Adipocyte (in vitro differentiated cells): ENCODE results near the gene PRAME.
"Not testable (repeated sequence)": the region's sequence is repeated elsewhere in the genome, so short reads cannot be mapped to it uniquely, and the experiment has no call there.

Experiments
- DNase-seq: peaks from one replicate; pipeline ENCODE4 v3.0.0-alpha.2; 2015; ENCODE audit warnings: low read depth
- H3K27me3 ChIP-seq: replicated peaks from 2 replicates; pipeline ENCODE4 v1.7.0; 2013; ENCODE audit warnings: mild to moderate bottlenecking, low read length, moderate library complexity; ENCODE audit not compliant: control insufficient read depth, insufficient read depth
- H3K36me3 ChIP-seq: 2 replicates; pipeline ENCODE4 v1.7.0; 2013; ENCODE audit warnings: low read length, mild to moderate bottlenecking, moderate library complexity; ENCODE audit not compliant: control insufficient read depth, insufficient read depth, severe bottlenecking
- H3K4me1 ChIP-seq: 2 replicates; pipeline ENCODE4 v1.7.0; 2013; ENCODE audit warnings: mild to moderate bottlenecking, low read length, moderate library complexity; ENCODE audit not compliant: control insufficient read depth, insufficient read depth
- H3K4me3 ChIP-seq: 2 replicates; pipeline ENCODE4 v1.7.0; 2013; ENCODE audit warnings: mild to moderate bottlenecking, low read length, moderate library complexity
- H3K9ac ChIP-seq: 2 replicates; pipeline ENCODE4 v1.7.0; 2013; ENCODE audit warnings: mild to moderate bottlenecking, low read length, moderate library complexity
- H3K9me3 ChIP-seq: 2 replicates; pipeline ENCODE4 v1.7.0; 2013; ENCODE audit warnings: mild to moderate bottlenecking, low read length, moderate library complexity; ENCODE audit not compliant: control insufficient read depth

The PRAME gene

DNA sequence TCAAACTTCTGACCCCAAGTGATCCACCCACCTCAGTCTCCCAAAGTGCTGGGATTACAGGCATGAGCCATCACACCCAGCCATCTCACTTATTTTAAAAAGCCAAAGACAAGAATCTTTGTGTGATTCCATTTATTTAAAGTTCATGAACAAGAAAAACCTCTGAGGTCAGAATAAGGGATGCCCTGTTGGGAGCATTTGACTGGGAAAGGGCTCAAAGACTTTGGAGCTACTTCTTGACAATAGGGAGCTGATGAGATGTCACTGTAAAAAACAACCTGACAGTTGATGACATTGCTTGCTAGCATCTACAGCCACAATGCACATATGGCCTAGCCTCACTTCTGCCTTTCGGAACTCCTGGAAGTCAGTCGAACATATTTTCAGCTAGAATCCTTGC lies 45.4 kb downstream of the PRAME start:
- H3K9me3 ChIP-seq = peaks cover 23% of the 10 kb centered on the region

DNA sequence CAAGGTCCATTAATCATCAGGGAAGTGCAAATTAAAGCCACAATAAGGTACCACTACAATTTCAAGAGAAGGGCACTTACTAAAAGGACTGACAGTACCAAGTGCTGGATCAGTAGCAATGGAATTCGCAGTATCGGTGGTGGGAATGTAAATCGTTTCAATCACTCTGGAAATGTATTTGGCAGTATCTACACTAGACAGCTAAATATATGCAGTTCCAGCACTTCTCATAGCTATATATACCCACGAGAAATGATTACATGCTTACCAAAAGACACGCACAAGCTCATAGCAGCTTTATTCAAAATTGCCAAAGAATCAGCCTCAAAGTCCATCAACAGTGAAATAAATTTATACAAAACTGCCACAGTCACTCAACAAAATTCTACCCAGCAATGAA lies 46.1 kb downstream of the PRAME start:
- Histone ChIP-seq H3K9ac (no peak overlapping the region), H3K27me3 (peaks cover 26% of the 10 kb centered on the region), H3K9me3 (peaks cover 23% of the 10 kb centered on the region), H3K4me3 (no peak overlapping the region), H3K4me1 (peaks cover 1% of the 10 kb centered on the region), H3K36me3 (no peaks in the 10 kb centered on the region)
- no peak for DNase-seq

More for the DNA sequence above, 45.4 kb downstream of the PRAME start:
- peaks cover 25% of the 10 kb centered on the region for H3K27me3 ChIP-seq
- H3K4me1 ChIP-seq = no peaks in the 10 kb centered on the region
- no peak overlapping the region for H3K9ac ChIP-seq
- H3K4me3 ChIP-seq = no peak overlapping the region
- H3K36me3 ChIP-seq = no peaks in the 10 kb centered on the region
- no peak for DNase-seq

DNA sequence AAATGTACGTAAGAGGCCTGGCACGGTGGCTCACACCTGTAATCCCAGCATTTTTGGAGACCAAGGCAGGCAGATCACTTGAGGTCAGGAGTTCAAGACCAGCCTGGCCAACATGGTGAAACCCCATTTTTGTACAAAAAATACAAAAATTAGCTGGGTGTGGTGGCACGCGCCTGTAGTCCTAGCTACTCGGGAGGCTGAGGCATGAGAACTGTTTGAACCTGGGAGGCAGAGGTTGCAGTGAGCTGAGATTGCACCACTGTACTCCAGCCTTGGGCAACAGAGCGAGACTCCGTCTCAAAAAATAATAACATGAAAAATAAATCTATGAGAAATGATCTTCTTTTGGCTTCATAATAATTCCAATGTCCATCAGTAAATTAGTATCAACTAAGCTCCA lies 48.2 kb downstream of the PRAME start:
- not testable (repeated sequence) for H3K9ac ChIP-seq, H3K4me1 ChIP-seq, H3K36me3 ChIP-seq, DNase-seq, H3K4me3 ChIP-seq
- Histone ChIP-seq H3K27me3 (peaks cover 22% of the 10 kb centered on the region), H3K9me3 (peaks cover 33% of the 10 kb centered on the region)

DNA sequence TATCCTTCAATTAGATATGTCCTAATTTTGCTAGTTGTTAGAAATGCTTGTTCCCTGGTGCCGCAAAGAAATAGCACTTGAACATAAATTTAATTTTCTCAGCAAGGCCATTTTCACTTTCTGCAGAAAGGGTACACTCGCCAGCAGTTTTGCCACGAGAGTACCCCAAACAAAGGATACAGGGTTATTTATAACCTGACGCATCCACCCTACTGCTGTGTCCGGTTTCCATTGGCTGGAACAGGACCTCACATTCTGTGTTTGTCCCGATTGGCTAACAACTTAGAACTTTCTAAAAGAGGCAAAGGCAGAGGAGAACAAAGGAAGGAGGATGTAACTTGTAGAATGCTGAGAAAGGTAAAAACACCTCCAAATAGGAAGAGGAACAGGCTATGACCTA lies 49.2 kb downstream of the PRAME start:
- H3K36me3 ChIP-seq, H3K4me1 ChIP-seq, H3K4me3 ChIP-seq, H3K9ac ChIP-seq, DNase-seq: not testable (repeated sequence)
- Histone ChIP-seq H3K9me3 (peaks cover 33% of the 10 kb centered on the region), H3K27me3 (peaks cover 18% of the 10 kb centered on the region)

DNA sequence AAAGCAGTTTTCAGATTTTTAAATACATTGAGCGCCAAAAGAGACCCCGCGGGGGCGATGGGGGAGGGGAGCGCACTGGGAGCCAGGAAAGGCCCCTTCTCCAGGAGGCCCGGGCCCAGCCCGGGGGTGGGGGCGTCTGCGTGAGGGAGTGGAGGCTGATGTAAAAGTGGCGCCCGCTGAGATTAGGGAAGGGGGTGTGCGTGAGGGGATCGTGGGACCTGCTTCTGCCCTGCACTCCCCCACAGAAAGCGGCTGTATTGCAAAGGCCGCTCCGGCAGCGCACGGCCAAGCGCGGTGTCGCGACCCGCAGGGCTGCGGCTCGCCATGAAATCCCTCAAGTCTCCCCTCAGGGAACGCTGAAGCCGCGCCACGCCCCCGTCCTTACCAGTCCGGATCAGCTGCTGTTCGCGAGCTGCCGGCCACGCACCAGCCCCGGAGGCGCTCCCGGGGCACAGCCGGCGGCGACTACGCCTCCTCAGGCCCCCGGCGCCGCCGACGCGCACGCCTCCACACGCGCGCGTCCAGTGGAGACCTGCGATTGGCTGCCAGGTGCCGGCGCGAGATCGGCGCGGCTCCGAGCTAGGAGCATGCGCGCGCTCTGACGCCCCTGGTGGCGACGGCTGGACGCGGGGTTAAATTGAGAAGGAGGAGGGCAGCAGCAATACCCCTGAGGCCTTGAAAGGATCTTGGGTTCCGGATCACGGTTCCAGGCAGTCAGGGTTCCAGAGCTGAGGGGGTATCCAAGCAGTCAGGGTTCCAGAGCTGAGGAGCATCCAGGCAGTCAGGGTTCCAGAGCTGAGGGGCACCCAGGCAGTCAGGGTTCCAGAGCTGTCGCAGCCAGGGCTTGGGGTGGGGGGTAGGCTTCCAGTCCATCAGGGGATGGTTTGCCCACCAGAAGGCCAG lies 50.5 kb downstream of the PRAME start, which contains the start of gene ZNF280B:
Gene ZNF280B, minus strand, starts transcription at position 469 of the 903 bp plus-strand sequence. CDS start 19,344 bp downstream, outside the sequence.
- DNase-seq = peak; percentile 75
- no peaks in the 10 kb centered on the region for H3K36me3 ChIP-seq
- peaks cover 33% of the 10 kb centered on the region for H3K9me3 ChIP-seq

DNA sequence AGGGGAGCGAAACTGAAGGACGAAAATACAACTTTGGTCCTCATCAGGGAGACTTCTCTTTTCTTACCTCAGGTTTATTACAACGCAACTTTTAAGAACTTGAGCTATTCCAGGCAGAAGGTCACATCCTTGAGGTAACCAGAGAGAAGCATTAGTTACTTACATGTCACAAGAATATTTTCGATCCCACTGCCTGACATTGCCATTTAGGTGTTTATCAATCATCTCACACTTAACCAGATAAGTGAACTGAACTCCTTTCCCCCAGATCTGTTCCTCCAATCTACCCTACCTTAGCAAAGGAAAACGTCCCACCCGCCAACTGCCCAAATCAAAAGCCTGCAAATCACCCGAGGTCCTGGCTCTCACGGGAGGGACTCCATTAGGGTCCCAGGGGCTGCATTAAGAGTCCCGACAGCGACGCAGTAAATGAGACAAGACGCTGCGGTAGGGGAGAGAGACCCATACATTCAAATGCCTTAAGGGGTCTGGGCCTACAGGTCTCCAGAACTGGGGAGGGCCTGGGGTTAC lies 51.3 kb downstream of the PRAME start:
- Histone ChIP-seq H3K9ac (peak overlapping the region; percentile 83), H3K4me1 (peaks cover 6% of the 10 kb centered on the region), H3K36me3 (no peaks in the 10 kb centered on the region), H3K9me3 (peaks cover 33% of the 10 kb centered on the region), H3K27me3 (peaks cover 14% of the 10 kb centered on the region), H3K4me3 (peak overlapping the region; percentile 85)
- peak; percentile 1 for DNase-seq

More for the DNA sequence above, 50.5 kb downstream of the PRAME start, which contains the start of gene ZNF280B:
- peaks cover 14% of the 10 kb centered on the region for H3K27me3 ChIP-seq
- H3K9ac ChIP-seq = peak within 1 kb of the TSS; percentile 83
- peak within 1 kb of the TSS; percentile 85 for H3K4me3 ChIP-seq
- peaks cover 6% of the 10 kb centered on the region for H3K4me1 ChIP-seq

DNA sequence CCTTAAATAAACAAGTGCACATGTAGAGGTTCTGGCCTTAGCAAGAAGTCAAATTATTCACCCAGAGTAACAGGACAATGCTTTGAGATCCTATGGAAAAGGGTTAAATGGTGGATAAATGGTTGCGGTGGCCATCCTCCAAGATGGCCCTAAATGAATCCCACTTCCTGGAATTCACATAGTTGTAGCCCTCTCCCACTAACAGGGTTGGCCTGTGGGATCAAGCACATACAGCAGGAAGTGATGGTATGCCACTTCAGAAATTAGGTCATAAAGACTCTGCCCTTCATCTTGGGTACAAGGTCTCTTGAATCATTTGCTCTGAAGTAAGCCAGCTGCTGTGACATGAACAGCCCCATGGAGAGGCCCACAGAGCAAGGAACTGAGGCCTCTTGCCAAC lies 52.3 kb downstream of the PRAME start:
- Histone ChIP-seq H3K36me3 (no peaks in the 10 kb centered on the region), H3K9me3 (peaks cover 33% of the 10 kb centered on the region), H3K9ac (no peak overlapping the region), H3K27me3 (peaks cover 5% of the 10 kb centered on the region), H3K4me3 (no peak overlapping the region), H3K4me1 (peaks cover 6% of the 10 kb centered on the region)
- no peak for DNase-seq

DNA sequence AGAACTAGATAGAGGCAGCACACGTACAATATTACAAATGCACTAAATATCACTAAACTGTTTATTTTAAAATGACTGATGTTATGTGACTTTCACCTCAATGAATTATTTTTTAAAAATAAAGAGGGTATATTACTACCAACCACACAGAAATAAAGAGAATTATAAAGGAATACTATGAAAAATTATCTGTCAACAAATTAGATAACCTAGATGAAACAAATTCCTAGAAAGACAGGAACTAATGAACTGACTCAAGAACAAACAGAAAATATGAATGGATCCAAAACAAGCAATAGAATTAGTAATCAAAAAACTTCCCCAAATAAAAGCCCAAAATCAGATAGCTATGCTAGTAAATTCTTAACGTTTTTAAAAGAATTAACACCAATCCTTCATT lies 60.8 kb downstream of the PRAME start:
- H3K4me1 ChIP-seq = no peaks in the 10 kb centered on the region
- DNase-seq = no peak
- H3K4me3 ChIP-seq = no peak overlapping the region
- H3K9ac ChIP-seq = no peak overlapping the region
- no peaks in the 10 kb centered on the region for H3K9me3 ChIP-seq
- no peaks in the 10 kb centered on the region for H3K27me3 ChIP-seq
- H3K36me3 ChIP-seq = no peaks in the 10 kb centered on the region
